Duodenal mucosa (tissue), 2 donors: ENCODE results near the gene RASA3.
A peak's percentile ranks its signal among the peaks of the same experiment; 100 is the strongest.
"Not testable (repeated sequence)": the region's sequence is repeated elsewhere in the genome, so short reads cannot be mapped to it uniquely, and the experiment has no call there.

ENCODE experiments used
- H3K27ac ChIP-seq: one replicate; pipeline ENCODE4 v1.7.0; 2013; ENCODE audit warnings: low read depth, low read length
- H3K27me3 ChIP-seq, 2 donors: one replicate each; pipeline ENCODE4 v1.7.0; 2013; ENCODE audit warnings: low read length in 2 of 2, control low read depth in 1 of 2; ENCODE audit not compliant: insufficient read depth in 2 of 2, control insufficient read depth in 1 of 2
- H3K36me3 ChIP-seq, 2 donors: one replicate each; pipeline ENCODE4 v1.7.0; 2013; ENCODE audit warnings: low read length in 2 of 2, control low read depth in 1 of 2; ENCODE audit not compliant: insufficient read depth in 2 of 2, control insufficient read depth in 1 of 2
- H3K4me1 ChIP-seq, 2 donors: one replicate each; pipeline ENCODE4 v1.7.0; 2013; ENCODE audit warnings: low read length in 2 of 2, control low read depth in 1 of 2; ENCODE audit not compliant: insufficient read depth in 2 of 2, control insufficient read depth in 1 of 2
- H3K4me3 ChIP-seq, 2 donors: one replicate each; pipeline ENCODE4 v1.7.0; 2013; ENCODE audit warnings: low read length in 2 of 2, low read depth in 1 of 2
- H3K9ac ChIP-seq, 2 donors: one replicate each; pipeline ENCODE4 v1.7.0; 2013; ENCODE audit warnings: low read length in 2 of 2, low read depth in 1 of 2
- H3K9me3 ChIP-seq, 2 donors: one replicate each; pipeline ENCODE4 v1.7.0; 2013; ENCODE audit warnings: low read length in 2 of 2, control low read depth in 1 of 2; ENCODE audit not compliant: control insufficient read depth in 1 of 2

Gene RASA3

GRCh38 chr13:113989585-113990300 lies 142.7 kb downstream of the RASA3 start:
- peaks cover 0 to 22% of the 10 kb centered on the region in 2 donors for H3K36me3 ChIP-seq

GRCh38 chr13:113988859-113989258 lies 143.6 kb downstream of the RASA3 start:
- not testable (repeated sequence) for H3K9me3 ChIP-seq, H3K4me3 ChIP-seq, H3K9ac ChIP-seq, H3K27me3 ChIP-seq, H3K4me1 ChIP-seq, H3K27ac ChIP-seq
- peaks cover 0 to 22% of the 10 kb centered on the region in 2 donors for H3K36me3 ChIP-seq

More at GRCh38 chr13:113989585-113990300, 142.7 kb downstream of the RASA3 start:
- H3K4me3 ChIP-seq = no peak overlapping the region
- H3K9me3 ChIP-seq = no peaks in the 10 kb centered on the region
- no peak overlapping the region for H3K27ac ChIP-seq
- H3K27me3 ChIP-seq = no peaks in the 10 kb centered on the region
- no peaks in the 10 kb centered on the region for H3K4me1 ChIP-seq
- no peak overlapping the region for H3K9ac ChIP-seq

GRCh38 chr13:113982296-113982661 lies 150.1 kb downstream of the RASA3 start:
- H3K4me3 ChIP-seq = no peak overlapping the region
- H3K27me3 ChIP-seq = no peaks in the 10 kb centered on the region
- no peaks in the 10 kb centered on the region for H3K9me3 ChIP-seq
- H3K27ac ChIP-seq = no peak overlapping the region
- peaks cover 0 to 30% of the 10 kb centered on the region in 2 donors for H3K36me3 ChIP-seq
- H3K4me1 ChIP-seq = peaks cover 0 to 7% of the 10 kb centered on the region in 2 donors
- no peak overlapping the region for H3K9ac ChIP-seq

GRCh38 chr13:113981611-113982295 lies 150.7 kb downstream of the RASA3 start:
- Histone ChIP-seq H3K9ac (no peak overlapping the region), H3K36me3 (peaks cover 0 to 32% of the 10 kb centered on the region in 2 donors), H3K27me3 (no peaks in the 10 kb centered on the region), H3K4me1 (peaks cover 0 to 7% of the 10 kb centered on the region in 2 donors), H3K9me3 (no peaks in the 10 kb centered on the region), H3K27ac (peak overlapping the region; percentile 20), H3K4me3 (no peak overlapping the region)

- Histone ChIP-seq H3K4me1 (peaks cover 0 to 7% of the 10 kb centered on the region in 2 donors), H3K4me3 (no peak overlapping the region), H3K9me3 (no peaks in the 10 kb centered on the region), H3K9ac (no peak overlapping the region), H3K27ac (no peak overlapping the region), H3K36me3 (peaks cover 0 to 32% of the 10 kb centered on the region in 2 donors), H3K27me3 (no peaks in the 10 kb centered on the region)
Observed at GRCh38 chr13:113981194-113981605, 151.2 kb downstream of the RASA3 start.

- Histone ChIP-seq H3K9me3 (no peaks in the 10 kb centered on the region), H3K27me3 (no peaks in the 10 kb centered on the region), H3K36me3 (peaks cover 0 to 32% of the 10 kb centered on the region in 2 donors), H3K4me1 (peaks cover 0 to 7% of the 10 kb centered on the region in 2 donors), H3K27ac (no peak overlapping the region), H3K4me3 (no peak overlapping the region), H3K9ac (no peak overlapping the region)
Observed at GRCh38 chr13:113980489-113981064, 151.8 kb downstream of the RASA3 start.

- Histone ChIP-seq H3K9ac (no peak overlapping the region), H3K9me3 (no peaks in the 10 kb centered on the region), H3K27ac (no peak overlapping the region), H3K4me3 (no peak overlapping the region), H3K36me3 (peaks cover 0 to 32% of the 10 kb centered on the region in 2 donors), H3K4me1 (peaks cover under 1 to 7% of the 10 kb centered on the region in 2 donors), H3K27me3 (no peaks in the 10 kb centered on the region)
Observed at GRCh38 chr13:113979791-113980471, 152.5 kb downstream of the RASA3 start.

GRCh38 chr13:113978741-113979481 lies 153.5 kb downstream of the RASA3 start:
- Histone ChIP-seq H3K27ac (no peak overlapping the region), H3K36me3 (peaks cover 0 to 32% of the 10 kb centered on the region in 2 donors), H3K4me3 (no peak overlapping the region), H3K9ac (no peak overlapping the region), H3K4me1 (peaks cover 5 to 13% of the 10 kb centered on the region in 2 donors), H3K27me3 (no peaks in the 10 kb centered on the region), H3K9me3 (no peaks in the 10 kb centered on the region)

GRCh38 chr13:113977976-113978375 lies 154.4 kb downstream of the RASA3 start:
- no peak overlapping the region for H3K4me3 ChIP-seq
- H3K9me3 ChIP-seq = no peaks in the 10 kb centered on the region
- no peak overlapping the region for H3K9ac ChIP-seq
- no peak overlapping the region for H3K27ac ChIP-seq
- peaks cover 0 to 32% of the 10 kb centered on the region in 2 donors for H3K36me3 ChIP-seq
- H3K4me1 ChIP-seq = peaks cover 5 to 13% of the 10 kb centered on the region in 2 donors
- no peaks in the 10 kb centered on the region for H3K27me3 ChIP-seq
